ENCODE data around the gene SLC39A1. TPM values are rescaled to one million over a fixed set of nuclear protein-coding genes. Genes with fewer than 3 reads are reported as not detected.
"Not testable (repeated sequence)": the region's sequence is repeated elsewhere in the genome, so short reads cannot be mapped to it uniquely, and the experiment has no call there.

Gene SLC39A1
- total RNA-seq, 1 donor from 2014 or later, result 86.3 TPM

- H3K27me3 ChIP-seq, result no peaks in the 10 kb centered on the region
- no peaks in the 10 kb centered on the region for H3K9me3 ChIP-seq
- no peaks in the 10 kb centered on the region for H3K4me1 ChIP-seq
- H3K36me3 ChIP-seq, result peaks cover 3 to 5% of the 10 kb centered on the region in 2 donors
- DNase-seq (ENCODE audit: low spot score in 2 of 2), result no peak
- intact Hi-C loops (cut with DNase I), result loop anchor here (5.0 kb wide), 1 partner anchor 50 kb away; no protein-coding TSS in a partner anchor
- H3K27ac ChIP-seq, result no peak overlapping the region
- TF ChIP-seq CTCF (IDR thresholded peaks at IDR 0.05), result no peak
- no peak overlapping the region for H3K4me3 ChIP-seq
Measured at GRCh38 chr1:153912349-153912748, 51.0 kb downstream of the SLC39A1 start.

- DNase-seq (ENCODE audit: low spot score in 2 of 2), result not testable (repeated sequence)
- intact Hi-C loops (cut with DNase I), result loop anchor here (5.0 kb wide), 1 partner anchor 48 kb away; no protein-coding TSS in a partner anchor
Measured at GRCh38 chr1:153910560-153910959, 52.8 kb downstream of the SLC39A1 start.

More at GRCh38 chr1:153910560-153910959, 52.8 kb downstream of the SLC39A1 start:
- not testable (repeated sequence) for H3K27ac ChIP-seq, H3K4me1 ChIP-seq, H3K9me3 ChIP-seq, H3K4me3 ChIP-seq, H3K36me3 ChIP-seq, H3K27me3 ChIP-seq

Other genes with a start within 250 kb of the SLC39A1 start
- 55.9 TPM for gene INTS3, start 235.5 kb downstream of the SLC39A1 start, total RNA-seq
- gene SLC27A3, start 188.1 kb downstream of the SLC39A1 start, total RNA-seq, result 315 TPM
- gene GATAD2B, start 40.6 kb downstream of the SLC39A1 start, total RNA-seq, result 9.5 TPM
- 80.0 TPM for gene DENND4B, start 16.8 kb downstream of the SLC39A1 start, total RNA-seq
- gene CRTC2, start 4.9 kb downstream of the SLC39A1 start, total RNA-seq, result 10.1 TPM
- 6.3 TPM for gene CREB3L4, start 4.4 kb upstream of the SLC39A1 start, total RNA-seq
- 166 TPM for gene JTB, start 14.1 kb upstream of the SLC39A1 start, total RNA-seq
- 10.0 TPM for gene RAB13, start 22.8 kb upstream of the SLC39A1 start, total RNA-seq
- 707 TPM for gene RPS27, start 27.2 kb upstream of the SLC39A1 start, total RNA-seq
- not detected for gene NUP210L, start 191.5 kb upstream of the SLC39A1 start, total RNA-seq
- 254 TPM for gene TPM3, start 228.6 kb upstream of the SLC39A1 start, total RNA-seq
- not detected for gene CFAP141, start 242.8 kb upstream of the SLC39A1 start, total RNA-seq